Measurements from ENCODE around the gene RDH8.
"Not testable (repeated sequence)": the region's sequence is repeated elsewhere in the genome, so short reads cannot be mapped to it uniquely, and the experiment has no call there.

RDH8 gene

DNA sequence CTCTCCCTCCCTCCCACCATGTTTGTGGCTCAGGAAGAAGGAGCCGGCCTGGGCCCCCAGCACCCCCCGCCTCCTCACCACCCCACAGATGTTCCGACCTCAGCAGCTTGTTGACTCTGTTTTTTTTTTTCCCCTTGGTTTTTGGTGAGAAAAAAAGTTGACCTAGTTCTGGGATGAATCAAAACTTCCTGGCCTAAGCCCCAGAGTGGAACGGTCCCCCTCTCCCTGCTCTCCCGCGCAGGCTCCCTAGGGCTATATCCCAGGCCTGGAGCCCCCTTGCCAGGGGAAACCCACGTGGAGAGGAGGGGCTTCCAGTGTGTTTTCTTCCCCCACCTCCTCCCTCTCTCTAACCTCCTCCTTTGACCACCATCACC, 7.0 kb upstream of the RDH8 start:
- DNase-seq: no peak

DNA sequence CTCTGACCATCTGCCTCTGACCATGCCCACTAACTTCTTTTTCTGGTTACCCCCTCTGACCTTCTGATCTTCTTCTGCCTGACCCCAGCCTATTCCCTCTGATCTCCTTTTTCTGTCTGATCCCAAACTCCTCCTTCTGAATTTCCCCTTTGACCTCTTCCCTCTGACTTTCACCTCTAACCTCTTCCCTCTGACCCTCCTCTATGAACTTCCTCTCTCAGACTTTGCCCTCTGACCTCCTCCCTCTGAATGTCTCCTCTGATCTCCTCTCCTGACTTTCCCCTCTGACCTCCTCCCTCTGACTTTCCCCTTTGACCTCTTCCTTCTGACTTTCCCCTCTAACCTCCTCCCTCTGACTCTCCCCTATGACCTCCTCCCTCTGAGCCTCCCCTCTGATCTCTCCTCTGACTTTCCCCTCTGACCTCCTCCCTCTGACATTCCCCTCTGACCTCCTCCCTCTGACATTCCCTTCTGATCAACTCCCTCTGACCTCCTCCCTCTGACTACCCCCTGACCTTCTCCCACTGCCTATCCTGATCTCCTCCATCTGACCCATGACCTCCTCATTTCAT, 6.4 kb upstream of the RDH8 start:
- DNase-seq: no peak

GRCh38 chr19:10007371-10008183, 5.7 kb upstream of the RDH8 start:
- no peak for DNase-seq

GRCh38 chr19:10008184-10008765, 5.0 kb upstream of the RDH8 start:
- no peak for DNase-seq

DNA sequence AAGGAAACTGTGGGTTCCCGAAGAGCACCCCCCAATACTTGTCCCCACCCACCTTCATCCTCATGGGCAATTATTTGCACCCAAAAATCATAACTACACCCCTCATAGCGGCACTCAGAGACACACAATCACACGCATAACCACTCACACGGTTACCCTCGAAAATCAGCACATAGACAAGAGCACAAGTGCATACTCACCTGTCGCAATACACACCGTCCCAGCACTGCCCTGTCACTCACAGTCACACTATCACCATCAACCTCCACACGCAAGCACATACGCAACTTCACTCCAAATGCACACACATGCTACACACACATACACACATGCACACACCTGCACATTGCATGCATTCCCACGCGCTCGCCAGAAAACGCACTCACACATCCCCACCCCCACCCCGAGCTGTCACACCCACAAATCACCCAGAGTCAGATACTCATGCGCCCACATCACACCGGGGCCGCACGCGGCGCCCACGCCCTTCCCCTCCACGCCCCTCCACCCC, 3.5 kb upstream of the RDH8 start:
- no peak for DNase-seq

DNA sequence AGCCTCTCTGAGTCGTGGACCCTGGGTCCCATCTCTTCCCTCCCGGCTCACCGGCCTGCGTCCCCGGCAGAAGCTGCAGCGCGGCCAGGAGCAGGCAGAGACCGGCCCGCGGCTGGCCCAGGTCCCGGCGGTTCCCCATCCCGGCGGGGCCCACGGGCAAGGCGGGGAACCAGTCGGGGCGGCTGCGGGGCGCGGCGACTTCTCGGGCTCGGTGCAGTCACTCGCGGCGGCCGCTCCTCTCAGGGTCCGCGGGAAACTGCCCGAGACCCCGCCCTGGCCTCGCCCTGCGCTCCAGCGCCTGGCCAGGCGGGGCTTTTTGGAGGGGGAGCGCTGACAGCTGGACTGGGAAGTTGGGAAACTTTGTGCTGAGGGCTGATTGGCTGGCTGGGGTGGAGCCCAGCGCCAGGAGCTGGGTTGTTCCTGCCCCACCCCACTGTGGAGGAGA, 3.0 kb upstream of the RDH8 start, which contains the start of gene COL5A3:
Gene COL5A3, minus strand, starts transcription at position 258 of the 445 bp plus-strand sequence. Its CDS starts 119 bp downstream, at position 139.
- no peak for DNase-seq

DNA sequence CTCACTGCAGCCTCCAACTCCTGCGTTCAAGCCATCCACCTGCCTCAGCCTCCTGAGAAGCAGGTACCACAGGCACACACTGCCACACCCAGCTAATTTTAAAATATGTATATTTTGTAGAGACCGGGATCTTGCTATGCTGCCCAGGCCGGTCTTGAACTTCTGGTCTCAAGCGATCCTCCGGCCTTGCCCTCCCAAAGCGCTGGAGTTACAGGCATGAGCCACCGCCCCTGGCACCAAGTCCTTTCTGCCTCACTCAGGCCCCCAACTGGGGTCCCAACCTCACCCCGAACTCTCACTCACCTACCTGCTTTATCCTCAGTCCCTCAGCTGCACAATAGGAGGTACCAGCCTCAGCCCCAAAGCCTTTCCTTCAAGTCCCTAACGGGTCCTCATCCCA, 2.3 kb upstream of the RDH8 start:
- DNase-seq: no peak

DNA sequence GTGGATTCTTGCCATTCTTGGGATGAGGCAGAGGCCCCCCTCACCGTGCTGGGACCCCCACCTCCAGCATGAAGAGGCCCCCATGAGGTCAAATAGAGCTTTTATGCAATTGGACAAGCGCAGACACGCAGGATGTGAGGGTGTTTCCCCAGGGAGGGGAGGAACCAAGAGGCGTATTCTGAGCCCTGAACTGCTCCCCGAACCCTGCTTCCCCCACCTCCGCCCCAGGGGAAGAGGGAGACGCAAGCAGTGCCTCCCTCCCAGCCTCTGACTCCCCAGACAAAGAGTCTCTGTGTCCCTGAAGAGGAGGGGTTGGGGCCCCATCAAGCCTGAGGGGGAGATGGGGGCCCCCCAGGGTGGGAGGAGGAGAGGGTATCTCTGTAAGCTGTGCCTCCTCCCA, 1.3 kb upstream of the RDH8 start:
- no peak for DNase-seq

- no peak for DNase-seq
These were observed 743 bp downstream of the RDH8 start for GRCh38 chr19:10013834-10014618.

GRCh38 chr19:10018263-10018662, 5.0 kb downstream of the RDH8 start:
- no peak for DNase-seq

DNA sequence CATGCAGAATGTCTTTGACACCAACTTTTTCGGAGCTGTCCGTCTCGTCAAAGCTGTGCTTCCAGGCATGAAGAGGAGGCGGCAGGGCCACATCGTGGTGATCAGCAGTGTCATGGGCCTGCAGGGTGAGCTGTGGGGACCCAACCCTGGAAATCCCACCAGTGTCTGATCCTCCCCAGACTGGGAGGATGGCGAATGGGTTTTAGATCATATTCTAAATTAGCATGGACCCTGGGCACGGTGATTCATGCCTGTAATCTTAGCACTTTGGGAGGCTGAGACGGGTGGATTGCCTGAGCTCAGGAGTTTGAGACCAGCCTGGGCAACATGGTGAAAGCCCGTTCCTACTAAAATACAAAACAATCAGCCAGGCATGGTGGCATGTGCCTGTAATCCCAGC, 5.5 kb downstream of the RDH8 start:
- DNase-seq: no peak

DNA sequence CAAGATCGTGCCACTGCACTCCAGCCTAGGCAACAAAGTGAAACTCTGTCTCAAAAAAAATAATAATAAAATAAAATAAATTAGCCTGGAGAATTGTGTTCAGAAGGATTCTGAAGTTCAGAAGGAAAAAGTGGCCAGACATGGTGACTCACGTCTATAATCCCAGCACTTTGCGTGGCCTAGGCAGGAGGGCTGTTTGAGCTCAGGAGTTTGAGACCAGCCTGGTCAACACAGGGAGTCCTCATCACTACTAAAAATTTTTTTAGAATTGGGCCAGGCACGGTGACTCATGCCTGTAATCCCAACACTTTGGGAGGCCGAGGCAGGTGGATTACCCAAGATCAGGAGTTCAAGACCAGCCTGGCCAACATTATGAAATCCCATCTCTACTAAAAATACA, 6.0 kb downstream of the RDH8 start:
- no peak for DNase-seq

- no peak for DNase-seq
These were observed 7.6 kb downstream of the RDH8 start for GRCh38 chr19:10020851-10021250.

GRCh38 chr19:10021446-10021845, 8.2 kb downstream of the RDH8 start:
- DNase-seq: no peak

DNA sequence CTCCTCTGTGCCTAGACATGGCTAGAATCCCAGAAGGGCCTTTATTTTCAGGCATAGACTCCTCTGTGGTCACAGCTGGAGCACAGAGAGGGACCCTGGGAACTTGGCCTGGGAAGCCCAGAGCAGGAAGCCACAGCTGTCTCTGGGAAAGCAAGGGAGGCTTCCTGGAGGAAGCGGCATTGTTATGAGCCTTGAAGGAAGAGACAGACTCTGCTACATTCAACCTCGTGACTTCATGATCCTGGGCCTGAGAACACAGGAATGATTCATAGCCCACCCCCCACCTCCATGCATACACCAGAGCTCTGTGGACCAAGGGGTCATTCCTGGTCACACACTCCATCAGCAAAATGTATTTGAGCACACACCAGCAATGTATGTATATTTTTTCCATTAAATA, 8.6 kb downstream of the RDH8 start:
- DNase-seq: no peak

GRCh38 chr19:10023096-10023495, 9.8 kb downstream of the RDH8 start:
- not testable (repeated sequence) for DNase-seq

DNA sequence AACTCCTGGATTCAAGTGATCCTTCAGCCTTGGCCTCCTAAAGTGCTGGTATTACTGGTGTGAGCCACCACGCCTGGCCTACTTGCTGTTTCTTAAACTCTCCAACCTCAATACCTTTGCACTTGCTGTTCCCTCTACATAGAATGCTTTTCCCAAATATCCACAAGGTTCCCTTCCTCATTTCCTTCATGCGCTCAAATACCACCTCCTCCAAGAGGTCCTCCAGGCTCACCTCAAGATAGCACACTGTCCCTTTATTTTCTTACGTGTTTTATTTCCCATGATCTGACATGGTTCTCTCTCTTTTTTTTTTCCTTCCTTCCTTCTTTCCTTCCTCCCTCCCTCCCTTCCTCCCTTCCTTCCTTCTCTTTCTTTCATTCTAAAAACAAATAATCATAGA, 13.5 kb downstream of the RDH8 start:
- no peak for DNase-seq

DNA sequence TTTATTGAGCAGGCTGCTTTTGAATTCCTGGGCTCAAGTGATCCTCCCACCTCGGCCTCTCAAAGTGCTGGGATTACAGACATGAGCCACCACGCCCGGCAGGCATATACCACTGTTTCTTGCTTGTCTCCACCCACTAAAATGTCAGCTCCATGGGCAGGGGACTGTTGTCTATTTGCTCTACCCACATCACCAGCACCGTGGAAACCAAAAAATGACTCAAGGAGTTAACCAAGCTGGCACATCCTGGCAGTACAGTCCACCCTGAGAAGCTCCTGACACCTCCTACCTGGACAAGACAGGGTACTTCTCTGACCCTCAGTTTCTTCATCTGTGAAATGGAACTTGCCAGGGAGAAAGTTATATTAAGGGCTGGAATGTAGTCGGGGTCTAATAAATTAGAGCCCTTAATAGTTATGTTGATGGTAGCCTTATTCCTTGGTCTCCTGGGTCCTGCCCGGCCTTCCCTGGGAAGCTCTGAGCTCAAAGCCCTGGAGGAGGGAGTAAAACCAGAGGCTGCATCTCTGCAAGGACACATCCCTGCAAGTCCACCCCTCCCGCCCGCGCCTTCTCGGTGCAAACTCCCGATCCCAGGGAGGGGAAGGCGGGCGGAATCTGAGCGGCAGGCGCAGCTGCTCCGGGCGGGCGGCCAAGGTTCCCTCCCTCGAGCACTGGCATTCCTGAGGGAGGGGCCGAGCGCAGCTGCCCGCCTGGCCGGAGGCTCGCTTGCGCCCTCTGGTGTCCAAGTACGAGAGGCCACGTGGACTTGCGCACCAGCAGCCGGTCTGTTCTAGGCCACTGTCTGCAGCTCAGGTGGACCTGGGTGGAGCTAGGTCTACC, 14.1 kb downstream of the RDH8 start:
- peak; percentile 91 for DNase-seq

DNA sequence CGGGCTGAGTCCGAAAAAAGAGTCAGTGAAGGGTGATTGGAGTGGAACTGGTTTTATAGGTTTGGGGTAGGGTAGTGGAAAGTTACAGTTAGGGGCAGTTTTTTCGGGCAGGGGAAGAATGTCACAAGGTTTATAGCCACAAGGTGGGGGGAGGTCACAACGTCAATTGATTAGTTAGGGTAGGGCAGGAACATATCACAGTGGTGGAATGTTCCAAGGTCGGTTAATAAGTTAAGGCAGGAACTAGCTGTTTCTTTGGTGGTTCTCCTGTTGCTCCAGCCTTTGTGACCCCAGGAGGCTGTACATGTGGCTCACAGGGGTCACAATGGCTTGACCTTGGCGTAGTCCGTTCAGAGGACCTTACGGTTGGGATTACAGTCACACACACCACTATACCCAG, 20.3 kb downstream of the RDH8 start:
- no peak for DNase-seq

GRCh38 chr19:10036601-10037071, 23.4 kb downstream of the RDH8 start:
- DNase-seq: no peak

DNA sequence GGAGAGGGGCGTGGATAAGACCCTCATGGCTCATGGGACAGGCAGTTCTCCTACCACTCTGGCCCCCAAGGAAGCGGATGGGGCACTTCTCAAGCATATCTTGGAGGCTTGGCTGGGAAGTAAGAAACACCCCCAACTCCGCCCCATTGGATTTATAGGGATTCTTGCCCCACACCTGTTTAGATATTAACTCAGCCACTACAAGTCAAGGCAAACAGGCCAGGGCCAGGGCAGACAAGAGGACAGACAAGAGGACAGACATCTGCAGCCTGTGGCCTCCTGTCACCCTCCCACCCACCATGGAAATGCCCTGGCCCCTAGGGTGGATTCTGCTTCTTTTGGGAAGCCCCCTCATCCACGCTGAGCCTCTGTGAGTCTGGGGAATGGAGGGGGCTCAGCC, 24.1 kb downstream of the RDH8 start:
- DNase-seq: no peak

- DNase-seq: no peak
These were observed 24.5 kb downstream of the RDH8 start for GRCh38 chr19:10037809-10038208.

Data from activated effector memory CD4-positive, alpha-beta T cell treated with anti-CD3 and anti-CD28 coated beads, Interleukin-2, amount 50 U/mL, for 16 hours (primary cell).